GM21619 (cell line): Measurements from ENCODE around the gene PTPRD.
"Not testable (repeated sequence)": the region's sequence is repeated elsewhere in the genome, so short reads cannot be mapped to it uniquely, and the experiment has no call there.

Experiments
- ATAC-seq: cut with Tn5 transposase; IDR thresholded peaks from one replicate; pipeline ENCODE4 v1.9.1; 2021; ENCODE audit not compliant: unreplicated experiment

PTPRD gene

DNA sequence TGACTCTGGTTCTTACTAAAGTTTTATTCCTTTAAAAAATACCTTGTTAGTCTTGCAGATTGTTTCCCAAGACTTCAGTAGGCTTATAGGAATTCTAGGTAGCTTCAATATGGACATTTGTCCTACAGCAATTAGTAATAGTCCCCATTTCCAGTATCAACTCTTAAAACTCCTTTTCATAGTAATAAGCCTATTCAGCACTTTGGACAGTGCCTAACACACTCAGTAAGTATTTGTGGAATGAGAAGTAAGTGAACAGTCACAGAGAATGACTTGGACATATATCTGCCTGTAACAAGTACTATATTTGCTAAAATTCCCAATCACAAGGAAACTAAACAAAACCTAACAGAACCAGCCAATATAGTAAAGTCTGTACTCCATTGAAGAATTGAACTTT is 1521.4 kb downstream of the PTPRD start:
- ATAC-seq, result no peak

DNA sequence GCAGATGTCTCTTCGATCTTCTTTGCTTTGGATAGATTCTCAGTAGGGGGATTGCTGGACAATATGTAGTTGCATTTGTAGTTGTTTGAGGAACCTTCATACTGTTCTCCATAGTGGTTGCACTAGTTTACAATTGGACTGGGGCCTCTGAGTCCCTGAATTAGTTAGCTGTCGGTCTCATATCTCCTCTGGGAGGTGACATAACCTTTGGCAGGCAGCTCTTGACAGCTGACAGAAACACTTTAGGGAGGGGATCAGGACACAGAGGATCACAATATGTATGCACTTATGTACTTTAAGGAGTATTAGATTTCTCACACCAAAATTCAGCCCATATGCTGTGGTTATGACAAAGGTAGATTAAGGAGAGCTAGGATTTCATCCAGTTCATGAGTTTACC is 1533.3 kb downstream of the PTPRD start:
- ATAC-seq, result no peak

DNA sequence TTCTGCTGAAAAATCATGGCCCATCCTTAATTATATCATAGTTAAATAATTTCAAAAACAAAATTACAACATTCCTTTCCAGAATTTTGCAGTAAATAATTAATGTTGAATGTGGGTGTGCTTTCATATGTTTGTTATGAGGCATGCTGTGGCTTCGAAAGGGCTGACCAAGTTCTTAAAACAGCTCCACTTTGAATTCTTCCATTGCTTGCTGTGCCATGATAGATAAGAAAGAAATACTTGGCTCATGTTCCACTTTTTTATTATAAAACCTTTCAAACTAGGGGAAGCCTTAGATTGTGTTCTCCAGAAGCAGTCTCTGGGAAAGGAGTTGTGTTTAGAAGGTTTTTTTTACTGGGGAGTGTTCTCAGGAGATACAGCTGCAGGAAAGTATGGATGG is 1534.5 kb downstream of the PTPRD start:
- no peak for ATAC-seq

DNA sequence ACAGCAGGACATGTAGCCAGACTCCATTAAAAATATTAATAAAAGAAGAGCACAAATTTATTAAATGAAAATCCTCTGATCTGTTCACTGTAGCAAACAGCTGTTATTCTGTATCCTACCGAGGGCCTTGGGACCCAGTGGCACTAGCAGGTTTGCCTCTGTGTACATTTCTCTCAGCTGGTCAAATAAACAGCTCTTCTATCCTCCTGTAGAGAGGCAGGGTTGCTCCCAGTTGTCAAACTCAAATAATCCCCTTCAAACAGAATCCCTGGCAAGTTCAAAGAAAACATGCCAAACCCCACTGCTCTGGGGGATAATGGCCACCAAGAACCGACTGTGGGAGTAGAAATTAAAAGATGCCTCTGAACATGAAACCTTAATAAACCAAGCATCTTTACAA is 1551.2 kb downstream of the PTPRD start:
- ATAC-seq, result no peak

DNA sequence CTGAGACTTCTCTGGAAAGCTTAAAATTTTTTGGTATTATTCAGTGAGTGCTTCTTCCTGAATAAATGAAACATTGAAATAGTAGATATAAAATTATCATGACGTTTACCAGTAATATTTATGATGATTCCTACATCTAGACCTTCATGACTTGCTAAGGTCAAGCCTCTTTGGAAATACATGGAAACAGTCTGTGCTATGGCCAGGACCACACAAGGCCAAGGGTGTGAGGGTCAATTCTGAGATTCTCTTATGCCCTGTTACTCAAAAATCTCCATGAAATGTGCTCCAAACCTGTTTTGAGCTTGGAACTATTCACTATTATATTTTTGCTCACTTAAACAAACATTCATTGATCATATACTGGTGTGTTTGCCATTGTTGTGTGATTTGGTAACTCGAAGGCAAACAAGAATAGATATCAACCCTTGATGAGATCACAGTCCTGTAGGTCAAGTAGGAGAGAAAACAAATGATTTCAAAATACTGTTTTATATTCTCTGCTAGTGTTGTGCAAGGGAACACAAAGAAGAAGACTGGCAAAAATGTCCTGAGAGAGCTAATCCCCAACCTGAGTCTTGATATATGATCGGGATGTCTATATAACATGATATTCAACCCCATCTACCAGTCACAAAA is 1558.3 kb downstream of the PTPRD start:
- ATAC-seq, result no peak

DNA sequence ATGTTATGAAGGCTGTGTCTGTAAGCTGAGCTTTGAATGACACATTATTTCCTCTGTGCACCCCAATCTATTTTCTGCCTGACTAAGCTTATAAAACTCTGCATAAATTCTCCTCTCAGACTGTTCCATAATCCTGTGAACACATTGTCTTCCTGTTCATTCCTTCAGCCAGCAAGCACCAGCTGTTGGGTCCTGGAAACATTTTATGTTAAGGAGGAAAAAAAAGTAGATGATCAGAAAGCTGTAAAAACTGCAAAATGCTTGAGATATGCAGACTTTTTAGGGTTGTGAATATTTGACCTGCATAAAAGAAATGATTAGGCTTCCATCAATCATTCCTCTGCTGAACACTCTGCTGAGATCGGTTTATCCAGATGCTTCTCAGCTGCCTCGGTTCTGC is 1567.2 kb downstream of the PTPRD start:
- ATAC-seq, result no peak

DNA sequence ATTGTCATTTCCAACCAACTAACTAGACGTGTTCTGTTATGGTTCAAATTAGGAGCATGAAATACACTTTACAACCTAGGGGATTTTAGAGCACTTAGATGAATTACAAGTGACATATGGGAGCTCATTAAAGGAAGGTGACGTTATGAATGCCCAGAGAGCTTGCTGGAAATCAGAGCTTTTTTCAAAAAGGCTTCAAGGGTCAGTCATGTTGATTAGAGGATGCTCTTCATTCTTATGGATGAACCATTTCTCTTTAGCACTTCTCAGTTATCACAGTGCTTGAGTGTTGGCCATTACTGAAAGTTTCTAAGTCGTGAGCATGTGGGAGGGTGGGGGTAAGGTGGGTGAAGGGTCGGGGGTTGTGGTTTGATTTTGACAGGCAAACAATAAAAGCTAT is 1567.7 kb downstream of the PTPRD start:
- ATAC-seq, result no peak

DNA sequence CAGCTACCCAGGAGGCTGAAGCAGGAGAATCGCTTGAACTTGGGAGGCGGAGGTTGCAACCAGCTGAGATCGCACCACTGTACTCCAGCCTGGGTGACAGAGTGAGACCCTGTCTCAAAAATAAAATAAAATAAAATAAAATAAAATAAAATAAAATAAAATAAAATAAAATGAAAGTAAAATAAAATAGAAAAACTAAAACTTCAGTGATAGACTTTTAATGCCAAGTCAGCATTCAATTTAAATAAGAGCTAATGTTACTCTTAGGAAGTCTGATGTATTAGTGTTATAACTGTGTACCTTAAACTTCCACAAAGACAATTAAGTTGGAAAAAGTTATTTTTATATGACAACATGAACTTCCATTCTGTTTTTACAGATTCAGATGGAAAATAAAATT is 1569.0 kb downstream of the PTPRD start:
- ATAC-seq, result not testable (repeated sequence)

DNA sequence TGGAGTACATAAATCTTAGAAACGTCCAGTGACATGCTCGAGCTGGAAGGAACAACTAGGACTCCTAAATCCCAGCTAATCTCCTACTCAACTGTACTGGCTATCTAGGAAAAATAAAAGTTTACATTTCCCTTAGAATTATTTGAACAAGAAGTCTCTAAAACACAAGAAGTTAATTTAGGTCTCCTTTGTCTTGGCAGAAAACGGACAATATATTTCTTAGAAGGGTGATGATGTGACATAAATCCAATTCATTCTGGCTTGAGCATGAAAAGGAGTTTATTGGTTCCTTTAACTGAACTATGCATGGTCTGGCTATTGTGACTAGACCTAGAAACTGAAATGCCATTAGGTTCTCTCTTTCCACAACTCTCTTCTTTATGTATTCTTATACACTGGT is 1571.0 kb downstream of the PTPRD start:
- ATAC-seq, result no peak

DNA sequence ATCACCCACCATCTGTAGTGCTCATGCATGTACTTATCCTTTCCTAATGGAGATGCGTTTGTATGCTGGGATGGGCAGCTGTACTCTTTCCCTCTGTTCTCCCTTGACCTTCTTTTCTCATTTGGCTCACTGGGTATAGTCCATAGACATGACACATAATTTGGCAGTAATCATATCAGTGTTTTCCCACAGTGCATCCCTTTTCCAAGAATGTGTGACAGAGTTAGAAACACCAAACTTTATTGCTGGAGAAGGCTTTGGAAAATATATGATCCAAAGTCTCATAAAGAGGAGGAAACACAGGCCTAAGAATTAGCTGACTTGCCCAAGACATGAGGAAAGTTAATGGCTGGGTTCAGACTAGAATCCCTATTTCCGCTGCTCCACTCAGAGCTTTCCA is 1579.8 kb downstream of the PTPRD start:
- ATAC-seq, result no peak

DNA sequence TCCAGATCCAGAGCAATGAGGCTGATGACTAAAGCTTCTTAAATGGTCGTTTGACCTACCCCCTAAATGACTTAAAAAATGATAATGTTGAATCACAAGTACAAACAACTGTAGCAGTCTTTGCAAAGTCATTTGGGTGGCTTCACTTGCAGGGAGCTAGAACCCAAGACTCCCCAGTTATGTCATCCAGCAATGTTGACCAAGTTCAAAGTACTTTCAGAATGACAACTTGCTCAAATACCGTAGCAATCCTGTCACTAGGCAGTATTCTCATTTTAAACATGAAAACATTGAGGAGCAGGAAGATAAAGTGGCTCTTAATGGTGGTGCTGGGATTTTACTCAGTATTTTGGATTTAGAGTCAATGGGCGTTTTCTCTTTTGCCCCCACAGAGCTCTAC is 1596.2 kb downstream of the PTPRD start:
- ATAC-seq, result no peak

DNA sequence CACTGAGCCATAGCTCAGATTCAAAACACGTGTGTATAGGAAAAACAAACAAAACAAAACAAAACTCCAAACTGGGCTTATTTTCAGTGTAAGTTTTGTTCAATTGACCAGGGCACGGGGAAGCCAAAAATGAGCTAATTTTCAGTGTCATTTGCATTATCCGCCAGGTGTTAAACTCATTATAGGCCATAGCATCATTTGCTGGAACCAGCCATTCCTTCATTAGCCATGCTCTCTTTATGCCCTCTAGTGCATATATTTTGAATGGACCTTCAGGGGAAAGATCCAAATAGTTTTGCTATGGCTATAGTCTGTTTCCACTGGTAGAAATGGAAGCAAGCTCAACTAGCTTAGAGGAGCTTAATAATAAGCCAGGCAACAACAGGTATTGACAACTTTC is 1608.0 kb downstream of the PTPRD start:
- ATAC-seq, result no peak

DNA sequence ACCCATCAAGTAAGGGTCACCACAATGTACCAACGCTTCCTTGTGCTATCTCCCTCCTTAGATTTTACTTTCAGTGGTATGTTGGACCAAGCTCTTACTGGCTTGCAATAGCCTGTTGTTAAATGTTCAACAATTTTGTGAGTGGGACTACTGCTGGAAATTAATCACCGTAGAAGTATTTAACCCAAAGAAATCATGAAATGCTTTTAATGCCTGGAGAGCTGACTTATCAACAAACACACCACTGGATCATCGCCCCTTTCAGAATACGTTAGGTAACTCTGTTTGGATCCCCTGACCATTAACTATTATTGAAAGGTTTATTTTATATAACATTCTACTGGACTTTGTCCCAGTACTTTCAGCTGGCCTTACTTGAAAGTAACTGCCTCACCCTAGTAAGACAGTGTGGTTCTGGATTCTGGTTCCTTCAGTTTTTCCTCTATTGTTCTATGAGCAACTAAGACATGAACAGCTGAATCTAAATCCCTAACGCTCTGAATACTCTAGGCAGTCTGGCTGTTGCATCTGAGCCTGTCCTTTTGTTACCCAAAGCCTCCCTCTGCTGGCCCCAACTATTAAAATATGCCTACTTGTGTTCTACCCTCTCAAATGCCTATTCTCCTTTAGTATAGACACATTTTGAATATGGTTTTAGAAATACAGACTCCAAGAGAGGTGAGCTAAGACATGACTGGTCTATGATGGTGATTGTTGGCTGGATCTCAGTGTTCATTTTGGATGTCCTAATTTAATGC is 1609.8 kb downstream of the PTPRD start:
- no peak for ATAC-seq

DNA sequence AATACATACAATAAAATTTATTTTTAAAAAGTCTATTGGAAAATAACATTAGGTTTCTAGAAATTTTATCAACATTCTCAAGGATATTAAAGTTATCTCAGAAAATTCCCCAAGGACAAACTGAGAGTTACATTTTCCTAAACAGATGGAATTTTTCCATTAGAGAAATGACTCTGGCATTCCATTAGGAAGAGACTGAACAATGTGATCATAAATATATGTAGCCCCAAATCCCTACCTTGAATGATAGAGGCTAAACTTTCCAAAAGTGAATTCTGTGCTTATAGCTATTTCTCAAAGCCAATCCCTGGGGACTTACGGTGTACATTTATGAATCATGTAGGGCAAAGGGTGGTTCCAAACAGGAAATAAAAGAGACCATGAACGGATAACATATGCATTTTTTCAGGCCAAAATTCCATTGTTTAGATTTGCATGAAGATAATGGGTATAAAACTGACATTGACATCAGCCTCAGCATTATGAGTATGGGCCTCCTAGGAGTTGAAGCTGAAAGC is 1632.2 kb downstream of the PTPRD start:
- ATAC-seq, result no peak

DNA sequence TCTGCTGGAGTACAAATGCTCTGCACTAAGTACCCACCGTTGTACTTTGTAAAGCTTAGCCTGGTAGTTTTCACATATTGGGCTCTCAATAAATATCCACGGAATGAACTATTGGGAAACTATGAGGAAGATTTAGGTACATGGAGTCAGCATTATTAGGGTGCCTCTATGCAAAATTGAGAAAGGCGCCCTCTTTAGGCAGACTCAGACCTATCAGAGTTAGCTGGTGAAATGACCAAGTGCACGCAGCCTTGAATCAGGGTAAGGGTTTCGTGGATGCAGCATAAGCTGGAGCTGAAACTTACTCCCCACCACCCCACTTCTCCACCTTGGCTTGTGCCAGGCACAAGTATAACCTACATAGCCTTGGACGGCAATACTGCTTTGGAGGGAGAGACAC is 1634.5 kb downstream of the PTPRD start:
- no peak for ATAC-seq

DNA sequence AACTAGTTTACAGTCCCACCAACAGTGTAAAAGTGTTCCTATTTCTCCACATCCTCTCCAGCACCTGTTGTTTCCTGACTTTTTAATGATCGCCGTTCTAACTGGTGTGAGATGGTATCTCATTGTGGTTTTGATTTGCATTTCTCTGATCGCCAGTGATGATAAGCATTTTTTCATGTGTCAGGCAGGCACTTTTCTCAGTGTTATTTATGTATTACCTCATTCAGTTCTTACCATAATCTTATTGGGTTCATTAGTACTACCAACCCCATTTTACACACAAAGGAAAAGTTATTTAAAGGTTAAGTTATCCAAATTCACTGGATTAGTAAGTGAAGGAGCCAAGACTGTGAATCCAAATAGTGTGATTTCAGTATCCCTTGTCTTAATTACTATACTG is 1644.5 kb downstream of the PTPRD start:
- ATAC-seq, result not testable (repeated sequence)

DNA sequence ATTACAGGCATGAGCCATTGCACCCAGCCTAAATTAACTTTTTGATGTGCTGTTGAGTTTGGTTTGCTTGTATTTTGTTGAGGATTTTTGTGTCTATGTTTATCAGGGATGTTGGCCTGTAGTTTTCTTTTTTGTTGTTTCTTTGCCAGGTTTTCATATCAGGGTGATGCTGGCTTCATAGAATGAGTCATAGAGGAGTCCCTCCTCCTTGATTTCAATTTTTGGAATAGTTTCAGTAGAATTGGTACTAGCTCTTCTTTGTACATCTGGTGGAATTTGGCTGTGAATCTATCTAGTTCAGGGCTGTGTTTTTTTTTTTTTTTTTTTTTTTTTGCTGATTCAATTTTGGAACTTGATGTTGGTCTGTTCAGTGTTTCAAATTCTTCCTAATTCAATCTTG is 1648.9 kb downstream of the PTPRD start:
- ATAC-seq, result no peak

DNA sequence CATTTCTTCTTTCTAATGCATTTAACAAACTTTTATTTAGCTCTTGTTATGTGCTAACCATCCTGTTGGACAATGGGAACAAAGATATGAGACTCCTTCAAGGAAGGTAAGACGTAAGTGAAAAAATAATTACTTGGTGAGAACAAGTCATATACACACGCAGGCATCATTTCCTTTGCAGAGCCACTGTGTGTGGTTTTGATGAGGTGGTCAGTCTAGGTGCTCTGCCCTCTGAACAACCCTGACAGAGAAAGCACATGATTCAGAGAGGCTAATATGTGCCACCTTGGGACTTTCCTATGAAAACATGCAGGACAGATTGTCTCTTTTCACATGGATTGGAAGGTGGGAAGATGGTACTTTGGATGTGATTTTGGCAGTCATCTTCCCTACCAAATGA is 1650.7 kb downstream of the PTPRD start:
- ATAC-seq, result no peak

DNA sequence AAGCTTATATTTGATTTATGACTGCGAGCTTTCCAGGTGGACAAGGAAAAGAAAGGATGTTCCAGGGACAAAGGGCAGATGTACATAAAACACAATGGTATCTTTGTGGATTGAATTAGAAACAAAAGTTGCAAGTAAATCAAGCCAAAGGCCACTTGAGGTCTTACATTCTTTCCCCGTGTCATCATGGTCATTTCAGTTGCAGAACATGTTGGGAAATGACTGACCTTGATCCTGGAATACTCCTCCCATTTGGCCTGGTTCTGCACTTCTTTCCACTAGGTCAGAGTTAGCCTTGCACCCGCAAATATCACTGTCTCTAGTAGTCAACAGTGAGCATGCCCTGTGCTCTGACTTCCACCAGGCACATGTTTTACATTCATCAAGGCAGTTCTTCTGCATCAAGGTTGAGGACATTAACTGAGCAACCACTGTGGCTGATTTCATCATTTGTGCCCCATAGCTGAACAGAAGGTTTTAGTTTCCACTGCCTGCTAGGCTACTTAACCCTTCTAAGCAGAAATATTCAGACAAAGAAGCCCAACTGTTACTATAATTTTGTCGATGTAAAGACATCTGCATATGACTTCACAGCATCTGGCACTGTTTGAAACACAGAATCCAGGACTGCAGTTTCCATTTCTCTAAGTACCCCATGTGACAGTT is 1651.5 kb downstream of the PTPRD start:
- no peak for ATAC-seq

DNA sequence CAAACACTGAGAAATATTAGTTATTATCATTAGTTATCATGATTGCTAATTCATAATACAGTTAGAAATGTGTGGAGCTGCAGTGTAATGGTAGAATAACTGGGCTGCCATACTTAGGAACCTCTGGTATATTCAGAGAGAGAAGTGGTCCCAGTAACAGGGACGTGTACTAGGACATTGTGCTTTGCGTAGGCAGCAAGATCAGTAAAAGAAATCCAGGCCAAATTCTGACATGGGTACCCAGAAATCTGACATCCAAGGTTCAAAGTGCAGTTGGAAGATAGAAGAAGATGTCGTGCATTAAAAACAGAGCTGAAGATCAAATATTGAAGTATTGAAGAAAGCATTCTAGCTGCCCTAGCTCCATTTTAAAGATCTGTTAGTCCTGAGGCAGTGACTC is 1652.5 kb downstream of the PTPRD start:
- ATAC-seq, result no peak

DNA sequence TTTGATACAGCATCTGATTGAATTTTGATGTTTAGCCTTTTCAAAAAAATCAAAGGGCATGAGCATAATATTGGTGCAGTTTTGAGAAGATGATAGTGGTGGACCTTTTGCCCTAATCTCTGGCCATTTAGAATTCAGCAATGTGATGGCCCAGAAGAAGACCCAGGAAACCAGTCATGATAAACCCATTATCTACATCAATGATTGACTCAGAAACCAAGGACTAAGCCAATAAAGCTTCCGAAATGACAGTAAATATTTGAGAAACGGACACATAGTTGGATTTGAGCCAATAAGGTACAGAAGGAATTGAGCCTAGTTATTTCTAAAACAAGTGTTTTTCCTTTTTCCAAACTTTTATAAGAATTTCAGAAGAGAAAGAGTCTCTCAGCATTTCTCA is 1654.4 kb downstream of the PTPRD start:
- no peak for ATAC-seq

DNA sequence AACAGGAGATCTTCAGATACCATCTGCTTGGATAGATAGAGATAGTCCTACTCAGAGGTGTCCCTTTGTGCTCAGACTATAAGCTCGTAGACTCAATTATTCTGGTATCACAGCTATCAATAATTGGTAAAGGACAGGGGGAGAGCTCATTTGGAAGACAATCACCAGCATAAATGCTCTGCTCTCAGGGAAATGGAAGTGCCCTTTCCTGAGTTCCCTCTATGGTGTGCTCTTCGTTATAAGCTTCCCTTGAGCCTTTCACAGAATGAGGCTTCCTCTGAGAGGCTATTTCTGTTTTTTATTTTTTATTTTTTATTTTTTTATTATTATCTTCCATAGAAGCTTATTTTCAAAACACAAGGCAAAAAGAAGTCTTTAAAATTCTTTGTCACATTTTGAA is 1657.5 kb downstream of the PTPRD start:
- no peak for ATAC-seq
